ENCODE data around the gene P2RX3. TPM values are rescaled to one million over a fixed set of nuclear protein-coding genes. Genes with fewer than 3 reads are reported as not detected.

Gene P2RX3
- total and polyA plus RNA-seq, 2 of the 8 experiments (the other 6 are each of a cell fraction or from before 2014, with no cell fraction given) = 0.45 to 0.47 TPM

Other genes with a start within 250 kb of the P2RX3 start
- 1.1 and 1.4 TPM in 2 replicates for gene LRRC55, start 156.4 kb upstream of the P2RX3 start, total RNA-seq (2021; fragmentation: NEBNext Ultra II Directional; extraction: Animal tissue kit (Norgen Biotek cat#: 25700))
- 0.62 and 0.64 TPM in 2 replicates for gene LRRC55, start 156.4 kb upstream of the P2RX3 start, polyA plus RNA-seq (2011; rRNA removed)
- gene APLNR, start 101.1 kb upstream of the P2RX3 start, total RNA-seq (2021; fragmentation: NEBNext Ultra II Directional; extraction: Animal tissue kit (Norgen Biotek cat#: 25700)) = 0.13 TPM in 1 of 2 replicates, not detected in the other
- 0.66 and 0.80 TPM in 2 replicates for gene APLNR, start 101.1 kb upstream of the P2RX3 start, polyA plus RNA-seq (2011; rRNA removed)
- gene TNKS1BP1, start 13.4 kb upstream of the P2RX3 start, total RNA-seq (2021; fragmentation: NEBNext Ultra II Directional; extraction: Animal tissue kit (Norgen Biotek cat#: 25700)) = 122 TPM in 2 replicates
- gene TNKS1BP1, start 13.4 kb upstream of the P2RX3 start, polyA plus RNA-seq (2011; rRNA removed) = 50.0 and 72.3 TPM in 2 replicates
- 259 and 261 TPM in 2 replicates for gene SSRP1, start 2.5 kb upstream of the P2RX3 start, total RNA-seq (2021; fragmentation: NEBNext Ultra II Directional; extraction: Animal tissue kit (Norgen Biotek cat#: 25700))
- 281 and 364 TPM in 2 replicates for gene SSRP1, start 2.5 kb upstream of the P2RX3 start, polyA plus RNA-seq (2011; rRNA removed)
- gene PRG3, start 42.8 kb downstream of the P2RX3 start, total RNA-seq (2021; fragmentation: NEBNext Ultra II Directional; extraction: Animal tissue kit (Norgen Biotek cat#: 25700)) = not detected in 2 replicates
- gene PRG3, start 42.8 kb downstream of the P2RX3 start, polyA plus RNA-seq (2011; rRNA removed) = not detected in 2 replicates
- not detected in 2 replicates for gene PRG2, start 52.3 kb downstream of the P2RX3 start, total RNA-seq (2021; fragmentation: NEBNext Ultra II Directional; extraction: Animal tissue kit (Norgen Biotek cat#: 25700))
- gene PRG2, start 52.3 kb downstream of the P2RX3 start, polyA plus RNA-seq (2011; rRNA removed) = 0.32 and 0.61 TPM in 2 replicates
- 31.8 and 32.5 TPM in 2 replicates for gene SLC43A3, start 88.8 kb downstream of the P2RX3 start, total RNA-seq (2021; fragmentation: NEBNext Ultra II Directional; extraction: Animal tissue kit (Norgen Biotek cat#: 25700))
- gene SLC43A3, start 88.8 kb downstream of the P2RX3 start, polyA plus RNA-seq (2011; rRNA removed) = 61.1 and 67.8 TPM in 2 replicates
- 23.7 and 24.4 TPM in 2 replicates for gene RTN4RL2, start 122.2 kb downstream of the P2RX3 start, total RNA-seq (2021; fragmentation: NEBNext Ultra II Directional; extraction: Animal tissue kit (Norgen Biotek cat#: 25700))
- 11.4 and 17.3 TPM in 2 replicates for gene RTN4RL2, start 122.2 kb downstream of the P2RX3 start, polyA plus RNA-seq (2011; rRNA removed)
- gene SLC43A1, start 177.3 kb downstream of the P2RX3 start, total RNA-seq (2021; fragmentation: NEBNext Ultra II Directional; extraction: Animal tissue kit (Norgen Biotek cat#: 25700)) = 30.1 and 34.5 TPM in 2 replicates
- gene SLC43A1, start 177.3 kb downstream of the P2RX3 start, polyA plus RNA-seq (2011; rRNA removed) = 58.0 and 79.5 TPM in 2 replicates
- 109 and 117 TPM in 2 replicates for gene TIMM10, start 192.4 kb downstream of the P2RX3 start, total RNA-seq (2021; fragmentation: NEBNext Ultra II Directional; extraction: Animal tissue kit (Norgen Biotek cat#: 25700))
- gene TIMM10, start 192.4 kb downstream of the P2RX3 start, polyA plus RNA-seq (2011; rRNA removed) = 208 and 227 TPM in 2 replicates
- gene SMTNL1, start 199.2 kb downstream of the P2RX3 start, total RNA-seq (2021; fragmentation: NEBNext Ultra II Directional; extraction: Animal tissue kit (Norgen Biotek cat#: 25700)) = not detected in 2 replicates
- gene SMTNL1, start 199.2 kb downstream of the P2RX3 start, polyA plus RNA-seq (2011; rRNA removed) = 0.13 and 0.18 TPM in 2 replicates
- gene UBE2L6, start 229.3 kb downstream of the P2RX3 start, total RNA-seq (2021; fragmentation: NEBNext Ultra II Directional; extraction: Animal tissue kit (Norgen Biotek cat#: 25700)) = 67.8 and 68.1 TPM in 2 replicates
- 89.2 and 94.8 TPM in 2 replicates for gene UBE2L6, start 229.3 kb downstream of the P2RX3 start, polyA plus RNA-seq (2011; rRNA removed)

Measured in H1 (cell line).